ENCODE results near the gene ENOX1.

The ENOX1 gene

GRCh38 chr13:43232144-43232872, 554.5 kb downstream of the ENOX1 start:
- in situ Hi-C loops (cut with MboI; ENCODE audit: low sequenced_read_pairs) = no loop called here

- in situ Hi-C loops (cut with MboI; ENCODE audit: low sequenced_read_pairs) = no loop called here
These were observed 555.8 kb downstream of the ENOX1 start for GRCh38 chr13:43230989-43231388.

GRCh38 chr13:43229506-43229905, 557.3 kb downstream of the ENOX1 start:
- in situ Hi-C loops (cut with MboI; ENCODE audit: low sequenced_read_pairs) = no loop called here

DNA sequence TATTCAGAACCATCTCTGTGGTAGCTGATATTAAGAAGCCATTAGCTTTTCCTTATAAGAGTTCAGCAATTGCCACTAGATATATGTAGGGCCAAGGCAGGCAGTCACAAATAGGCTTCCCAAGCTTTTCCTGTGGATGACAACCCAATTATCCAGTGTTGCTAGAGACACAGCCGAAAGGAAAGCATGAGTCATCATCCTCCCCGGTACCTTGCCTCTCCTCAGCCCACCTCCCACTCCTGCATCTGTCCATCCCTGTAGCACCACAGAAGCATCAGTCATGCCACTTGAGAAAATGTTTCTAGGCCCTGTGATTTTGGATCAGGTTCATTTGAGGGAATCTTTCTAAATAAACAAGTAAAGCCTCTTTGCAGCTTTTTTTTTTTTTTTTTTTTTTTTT, 559.1 kb downstream of the ENOX1 start:
- in situ Hi-C loops (cut with MboI; ENCODE audit: low sequenced_read_pairs) = no loop called here

- in situ Hi-C loops (cut with MboI; ENCODE audit: low sequenced_read_pairs) = no loop called here
These were observed 563.6 kb downstream of the ENOX1 start for GRCh38 chr13:43223216-43223615.

- in situ Hi-C loops (cut with MboI; ENCODE audit: low sequenced_read_pairs) = no loop called here
These were observed 564.7 kb downstream of the ENOX1 start for GRCh38 chr13:43222086-43222485.

DNA sequence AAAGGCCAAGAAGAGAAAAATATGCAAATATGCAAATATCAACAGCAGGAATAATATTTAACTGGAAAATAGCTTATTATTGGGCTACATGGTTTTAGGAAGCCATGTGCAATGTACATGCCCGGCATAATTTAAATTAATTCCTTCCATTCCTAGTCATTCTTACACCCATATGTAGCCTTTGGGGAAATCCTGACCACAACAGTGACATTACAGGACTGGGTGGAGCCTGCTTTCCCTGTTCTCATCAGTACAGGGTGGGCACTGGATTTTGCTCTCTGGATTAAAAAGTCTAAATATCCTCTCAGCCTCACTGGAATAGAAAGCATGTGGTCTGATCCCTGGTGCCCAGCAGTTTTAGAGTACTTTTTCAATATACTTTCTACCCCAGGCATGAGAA, 565.2 kb downstream of the ENOX1 start:
- in situ Hi-C loops (cut with MboI; ENCODE audit: low sequenced_read_pairs) = no loop called here

GRCh38 chr13:43220873-43221595, 565.7 kb downstream of the ENOX1 start:
- in situ Hi-C loops (cut with MboI; ENCODE audit: low sequenced_read_pairs) = no loop called here

DNA sequence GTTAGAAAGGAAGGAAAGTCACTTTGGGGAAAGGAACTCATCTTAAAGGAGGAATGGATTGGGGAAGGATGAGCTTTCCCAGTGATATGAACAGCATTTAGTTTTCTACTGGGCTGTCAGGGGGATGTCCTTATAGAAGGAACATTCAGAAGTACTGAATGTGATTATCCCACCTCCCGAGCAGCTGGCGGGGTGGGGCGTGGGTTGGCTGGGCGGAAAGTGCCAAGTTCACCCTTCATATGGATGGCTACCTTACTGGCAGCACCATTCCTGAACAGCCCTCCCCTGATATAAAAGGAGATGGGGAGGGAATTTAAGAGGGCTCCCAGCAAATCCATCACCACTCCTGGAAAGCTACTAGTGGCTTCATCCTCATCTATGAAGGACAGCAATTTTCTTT, 572.6 kb downstream of the ENOX1 start:
- in situ Hi-C loops (cut with MboI; ENCODE audit: low sequenced_read_pairs) = no loop called here

DNA sequence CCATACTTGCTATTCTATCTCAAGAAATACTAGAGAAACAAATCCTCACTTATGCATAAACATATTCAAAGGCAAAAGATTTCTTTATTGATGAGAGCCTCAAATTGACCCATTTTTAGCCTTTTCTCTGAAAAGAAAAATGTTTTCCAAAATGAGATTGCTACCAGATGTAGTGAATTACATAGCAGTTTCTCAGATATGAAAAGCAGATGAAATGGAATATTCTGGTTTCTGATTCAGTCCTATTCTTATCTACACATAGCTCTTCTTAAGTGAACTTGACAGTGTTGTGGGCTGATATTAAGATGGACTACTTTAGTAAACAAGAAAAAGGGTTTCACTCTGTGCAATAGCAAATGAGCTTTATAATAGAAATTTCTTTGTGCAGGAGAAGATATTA, 579.9 kb downstream of the ENOX1 start:
- in situ Hi-C loops (cut with MboI; ENCODE audit: low sequenced_read_pairs) = no loop called here

DNA sequence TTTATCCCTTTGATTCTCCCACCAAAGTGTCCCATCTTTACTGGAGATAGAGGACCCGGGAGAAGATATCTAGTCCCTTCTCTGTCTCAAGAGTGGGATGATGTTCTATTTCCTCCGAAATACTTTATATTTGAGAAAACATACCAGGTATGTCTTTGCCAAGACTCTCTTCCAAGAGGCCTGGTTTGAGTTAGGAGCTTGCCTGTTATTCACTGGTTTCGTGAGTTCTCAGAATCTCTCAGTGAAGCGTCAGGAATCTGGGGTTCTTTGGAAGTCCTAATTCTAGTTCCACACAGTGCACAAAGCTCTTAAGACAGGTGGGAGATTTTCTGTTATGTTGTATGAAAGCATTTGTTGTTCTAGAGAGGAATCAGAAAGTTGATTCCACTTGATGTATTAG, 581.4 kb downstream of the ENOX1 start:
- in situ Hi-C loops (cut with MboI; ENCODE audit: low sequenced_read_pairs) = no loop called here

- in situ Hi-C loops (cut with MboI; ENCODE audit: low sequenced_read_pairs) = no loop called here
These were observed 582.2 kb downstream of the ENOX1 start for GRCh38 chr13:43204591-43204990.

GRCh38 chr13:43203781-43204180, 583.0 kb downstream of the ENOX1 start:
- in situ Hi-C loops (cut with MboI; ENCODE audit: low sequenced_read_pairs) = no loop called here

GRCh38 chr13:43200736-43201135, 586.0 kb downstream of the ENOX1 start:
- in situ Hi-C loops (cut with MboI; ENCODE audit: low sequenced_read_pairs) = no loop called here

GRCh38 chr13:43200307-43200706, 586.5 kb downstream of the ENOX1 start:
- in situ Hi-C loops (cut with MboI; ENCODE audit: low sequenced_read_pairs) = no loop called here

DNA sequence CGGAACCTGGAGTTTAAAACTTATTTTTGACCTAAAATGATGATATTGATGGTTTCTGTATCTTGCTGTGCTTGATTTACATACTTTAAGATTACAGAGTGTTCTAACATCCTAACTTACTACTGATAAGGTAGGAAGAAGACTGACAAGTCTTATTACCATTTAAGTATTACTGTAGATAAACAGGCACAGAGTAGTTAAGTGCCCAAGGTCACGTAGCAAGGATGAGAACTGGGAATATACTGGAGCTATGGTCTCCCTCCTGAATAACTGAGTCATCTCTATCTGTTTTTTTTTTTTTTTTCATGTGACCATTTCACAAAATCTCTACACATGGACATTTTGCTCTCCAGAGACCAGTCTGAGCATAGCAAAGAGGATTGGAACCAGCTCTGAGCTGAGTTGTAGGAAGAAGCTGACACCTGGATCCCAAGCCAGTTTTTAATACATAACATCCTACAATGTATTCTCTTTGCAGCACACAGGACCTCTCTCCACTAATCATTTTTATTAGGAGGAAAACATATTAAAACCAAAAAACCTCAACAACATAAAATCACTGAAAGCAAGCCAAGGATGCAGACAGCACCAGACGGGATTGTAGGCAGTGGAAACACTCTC, 589.9 kb downstream of the ENOX1 start:
- in situ Hi-C loops (cut with MboI; ENCODE audit: low sequenced_read_pairs) = no loop called here

- in situ Hi-C loops (cut with MboI; ENCODE audit: low sequenced_read_pairs) = no loop called here
These were observed 590.6 kb downstream of the ENOX1 start for GRCh38 chr13:43196086-43196621.

GRCh38 chr13:43195551-43195950, 591.2 kb downstream of the ENOX1 start:
- in situ Hi-C loops (cut with MboI; ENCODE audit: low sequenced_read_pairs) = no loop called here

- in situ Hi-C loops (cut with MboI; ENCODE audit: low sequenced_read_pairs) = no loop called here
These were observed 591.7 kb downstream of the ENOX1 start for GRCh38 chr13:43195112-43195511.

- in situ Hi-C loops (cut with MboI; ENCODE audit: low sequenced_read_pairs) = no loop called here
These were observed 592.9 kb downstream of the ENOX1 start for GRCh38 chr13:43193789-43194420.

GRCh38 chr13:43191546-43191945, 595.2 kb downstream of the ENOX1 start:
- in situ Hi-C loops (cut with MboI; ENCODE audit: low sequenced_read_pairs) = no loop called here
